Mammary epithelial cell (primary cell): ENCODE measurements around the gene PKD2.

Experiments
- EZH2 ChIP-seq: IDR thresholded peaks from 2 replicates; pipeline ENCODE4 v1.6.1; 2012; ENCODE audit warnings: low read length, inconsistent platforms, borderline replicate concordance
- TF ChIP-seq, protein P1 (sequence below), 2 donors: IDR thresholded peaks in 1 of 2; conservative IDR thresholded peaks in 1 of 2; 2 replicates each; pipeline ENCODE4 v1.5.1; 2011 to 2012; ENCODE audit warnings: inconsistent platforms in 2 of 2, low read length in 2 of 2, mild to moderate bottlenecking in 2 of 2, control low read depth in 1 of 2, low read depth in 1 of 2; ENCODE audit not compliant: insufficient read depth in 1 of 2; ENCODE audit errors: extremely low read depth in 1 of 2

GRCh38 chr4:88059766-88060165 is 52.3 kb downstream of the PKD2 start:
- TF ChIP-seq EZH2, result no peak
- TF ChIP-seq, protein P1, sequence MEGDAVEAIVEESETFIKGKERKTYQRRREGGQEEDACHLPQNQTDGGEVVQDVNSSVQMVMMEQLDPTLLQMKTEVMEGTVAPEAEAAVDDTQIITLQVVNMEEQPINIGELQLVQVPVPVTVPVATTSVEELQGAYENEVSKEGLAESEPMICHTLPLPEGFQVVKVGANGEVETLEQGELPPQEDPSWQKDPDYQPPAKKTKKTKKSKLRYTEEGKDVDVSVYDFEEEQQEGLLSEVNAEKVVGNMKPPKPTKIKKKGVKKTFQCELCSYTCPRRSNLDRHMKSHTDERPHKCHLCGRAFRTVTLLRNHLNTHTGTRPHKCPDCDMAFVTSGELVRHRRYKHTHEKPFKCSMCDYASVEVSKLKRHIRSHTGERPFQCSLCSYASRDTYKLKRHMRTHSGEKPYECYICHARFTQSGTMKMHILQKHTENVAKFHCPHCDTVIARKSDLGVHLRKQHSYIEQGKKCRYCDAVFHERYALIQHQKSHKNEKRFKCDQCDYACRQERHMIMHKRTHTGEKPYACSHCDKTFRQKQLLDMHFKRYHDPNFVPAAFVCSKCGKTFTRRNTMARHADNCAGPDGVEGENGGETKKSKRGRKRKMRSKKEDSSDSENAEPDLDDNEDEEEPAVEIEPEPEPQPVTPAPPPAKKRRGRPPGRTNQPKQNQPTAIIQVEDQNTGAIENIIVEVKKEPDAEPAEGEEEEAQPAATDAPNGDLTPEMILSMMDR (conservative IDR thresholded peaks at IDR 0.05 in 1 of 2, IDR thresholded peaks at IDR 0.05 in 1 of 2; ENCODE audit: extremely low read depth in 1 of 2, insufficient read depth in 1 of 2, low read depth in 1 of 2, low read length in 2 of 2), result no peak
